GM19452 (cell line): Measurements from ENCODE around the gene EMSY.
"Not testable (repeated sequence)": the region's sequence is repeated elsewhere in the genome, so short reads cannot be mapped to it uniquely, and the experiment has no call there.

Source experiments
- ATAC-seq: cut with Tn5 transposase; IDR thresholded peaks from one replicate; pipeline ENCODE4 v1.9.1; 2021; ENCODE audit not compliant: unreplicated experiment

EMSY gene

GRCh38 chr11:76568139-76568538 is 123.3 kb downstream of the EMSY start:
- ATAC-seq, result no peak

DNA sequence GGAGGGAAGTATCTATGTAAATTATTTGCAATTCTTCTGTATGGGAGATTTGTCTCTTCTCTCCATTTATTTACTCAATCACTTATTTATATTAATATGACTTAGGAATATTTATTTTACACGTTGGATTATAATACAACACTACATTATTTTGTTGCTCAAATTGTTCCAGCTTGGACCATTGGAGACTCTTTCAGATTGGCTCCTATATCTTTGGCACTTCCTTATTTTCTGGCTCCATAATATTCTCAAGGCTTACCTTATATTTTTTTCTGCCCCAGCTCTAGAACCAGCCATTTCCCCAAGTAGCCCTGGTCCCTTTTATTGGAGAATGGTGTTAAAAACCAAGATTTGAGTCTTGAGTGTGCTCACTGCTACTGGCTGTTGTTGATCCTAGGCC is 123.8 kb downstream of the EMSY start:
- no peak for ATAC-seq

GRCh38 chr11:76572181-76572875 is 127.5 kb downstream of the EMSY start:
- ATAC-seq, result not testable (repeated sequence)

- ATAC-seq, result no peak
These were observed 129.6 kb downstream of the EMSY start for GRCh38 chr11:76574406-76574805.

- no peak for ATAC-seq
These were observed 130.1 kb downstream of the EMSY start for GRCh38 chr11:76574879-76575278.

DNA sequence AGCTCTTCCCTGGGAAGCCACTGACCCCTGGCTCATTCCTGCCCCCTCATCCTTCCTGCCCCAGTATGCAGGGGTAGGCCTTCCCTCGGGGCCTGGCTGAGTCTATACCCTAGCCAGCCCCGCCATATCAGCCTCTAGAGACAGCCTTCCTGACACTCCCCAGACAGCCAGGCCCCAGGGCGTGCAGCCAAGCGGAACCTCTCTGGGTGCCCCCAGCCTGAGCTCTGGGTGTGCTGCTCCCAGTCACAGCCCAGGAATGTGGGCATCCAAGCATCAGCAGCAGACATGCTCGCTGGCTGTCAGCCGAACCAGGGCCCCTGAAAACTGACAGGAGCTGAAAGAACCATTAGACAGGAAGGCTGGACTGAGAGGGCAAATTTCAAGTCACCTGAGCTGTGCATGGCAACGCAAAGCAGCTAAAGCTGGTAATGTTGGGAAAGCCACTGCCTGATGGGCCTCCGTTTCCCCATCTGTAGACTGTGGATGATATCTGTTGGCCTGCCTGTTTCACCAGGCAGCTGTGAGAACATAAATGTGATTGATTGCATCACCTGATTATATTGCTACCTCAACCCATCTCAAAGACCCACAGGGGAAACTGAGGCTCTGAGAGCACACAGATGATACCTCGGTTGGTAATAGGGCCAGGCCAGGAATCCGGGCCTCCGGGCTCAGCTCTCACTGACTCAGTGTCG is 132.6 kb downstream of the EMSY start:
- ATAC-seq, result no peak

DNA sequence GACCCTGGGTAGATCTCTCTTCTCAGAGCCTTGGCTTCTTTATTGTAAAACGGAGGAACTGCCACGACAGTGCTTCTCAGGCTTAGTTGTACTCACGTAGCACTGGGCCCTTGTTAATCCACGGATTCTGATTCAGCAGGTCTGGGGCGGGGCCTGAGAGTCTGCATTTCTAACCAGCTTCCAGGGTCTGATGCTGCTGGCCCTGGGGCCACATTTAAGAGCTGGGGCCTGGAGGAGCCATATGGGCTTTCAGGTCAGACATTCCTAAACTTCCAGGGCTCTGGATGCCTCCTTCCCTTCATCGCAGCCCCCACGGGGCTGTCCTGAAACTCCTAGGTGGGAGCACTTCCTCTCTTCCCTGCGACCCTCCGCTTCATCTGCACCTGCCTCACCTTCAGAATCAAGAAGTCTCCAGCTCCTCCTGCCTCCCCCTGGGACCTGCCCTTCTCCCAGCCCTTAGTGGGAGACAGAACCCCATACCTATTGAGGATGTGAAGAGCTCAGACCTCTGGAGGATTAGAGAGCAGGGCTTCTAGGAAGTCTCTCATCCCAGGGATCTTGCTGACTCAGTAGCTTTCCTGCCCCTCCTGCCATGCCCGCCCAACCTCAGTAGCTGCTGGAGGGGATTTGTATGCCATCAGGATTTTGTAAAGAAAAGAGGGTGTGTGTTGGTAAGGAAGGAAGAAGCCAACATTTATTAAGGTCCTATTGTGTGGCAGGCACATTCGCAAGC is 133.3 kb downstream of the EMSY start:
- ATAC-seq, result no peak

DNA sequence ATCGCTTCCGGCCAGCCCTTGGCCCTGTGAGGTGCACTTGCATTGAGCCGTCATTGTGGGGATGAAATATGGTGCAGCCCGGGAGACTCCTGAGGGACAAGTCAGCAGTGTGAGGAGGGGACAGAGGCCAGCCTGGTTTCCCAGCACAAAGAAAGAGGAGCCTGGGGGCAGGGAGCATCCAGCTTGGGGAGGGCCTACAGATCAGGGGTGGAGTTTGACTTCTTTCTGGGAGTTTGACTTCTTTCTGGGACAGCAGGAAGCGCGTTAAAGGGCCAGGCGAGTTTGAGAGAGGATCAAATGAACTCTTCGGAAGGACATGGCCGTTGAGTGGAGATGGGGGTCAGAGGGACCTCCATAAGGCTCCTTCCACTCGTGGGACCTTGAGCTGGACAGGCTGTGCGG is 133.8 kb downstream of the EMSY start:
- ATAC-seq, result no peak

DNA sequence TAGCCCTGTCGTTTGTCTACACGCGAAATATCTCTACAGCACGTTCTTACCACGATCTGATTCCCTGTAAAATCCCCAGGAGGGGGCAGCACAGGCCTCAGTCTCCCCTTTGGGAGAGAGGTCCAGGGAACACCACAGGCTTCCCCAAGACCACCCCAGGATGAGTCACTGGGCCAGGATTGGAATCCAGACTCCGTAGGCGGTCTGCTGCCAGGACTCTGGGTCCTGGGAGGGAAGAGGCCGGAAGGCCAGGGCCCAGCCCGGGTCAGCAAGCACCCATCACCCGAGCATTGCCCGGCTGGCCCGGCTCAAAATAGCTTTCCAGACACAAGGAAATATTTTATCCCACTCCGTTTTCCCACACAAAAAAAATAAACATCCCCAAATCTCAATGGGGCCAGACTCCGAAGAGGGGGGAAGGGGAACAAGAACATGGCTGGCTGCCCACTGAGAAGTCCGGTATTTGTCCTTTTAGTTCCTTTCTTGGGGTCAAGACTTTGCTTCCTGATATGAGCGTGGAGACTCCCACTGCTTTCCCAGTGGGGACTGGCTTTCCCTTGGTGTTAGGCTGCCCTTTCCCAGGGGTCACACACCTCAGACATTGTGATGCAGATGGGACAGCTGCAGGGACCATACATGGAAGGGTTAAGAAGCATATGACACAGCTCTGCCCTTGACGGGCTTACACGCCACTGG is 134.4 kb downstream of the EMSY start:
- no peak for ATAC-seq

DNA sequence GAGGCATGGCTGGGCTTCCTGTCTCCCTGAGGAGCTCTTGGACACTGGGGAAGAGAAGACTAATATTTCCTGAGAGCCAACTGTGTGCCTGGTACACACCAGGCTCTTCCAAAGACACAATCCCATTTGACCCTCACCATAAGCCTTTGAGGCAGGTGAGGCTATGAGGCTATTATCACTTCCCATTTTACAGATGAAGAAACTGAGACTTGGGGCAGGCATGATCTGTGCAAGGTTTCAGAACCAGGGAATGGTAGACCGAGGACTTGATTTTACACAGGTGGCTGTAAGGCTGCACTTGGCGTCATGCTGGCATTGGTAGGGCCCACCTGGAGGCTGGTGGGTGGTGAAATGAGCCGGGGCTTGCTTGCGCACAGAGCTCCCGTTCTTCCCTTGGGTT is 134.9 kb downstream of the EMSY start:
- ATAC-seq, result no peak

DNA sequence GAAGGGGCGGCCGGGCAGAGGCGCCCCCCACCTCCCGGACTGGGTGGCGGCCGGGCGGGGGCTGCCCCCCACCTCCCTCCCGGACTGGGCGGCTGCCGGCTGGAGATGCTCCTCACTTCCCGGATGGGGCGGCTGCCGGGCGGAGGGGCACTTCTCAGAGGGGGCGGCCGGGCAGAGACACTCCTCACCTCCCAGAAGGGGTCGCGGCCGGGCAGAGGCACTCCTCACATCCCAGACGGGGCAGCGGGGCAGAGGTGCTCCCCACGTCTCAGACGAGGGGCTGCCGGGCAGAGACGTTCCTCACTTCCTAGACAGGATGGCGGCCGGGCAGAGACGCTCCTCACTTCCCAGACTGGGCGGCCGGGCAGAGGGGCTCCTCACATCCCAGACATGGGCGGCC is 137.7 kb downstream of the EMSY start:
- not testable (repeated sequence) for ATAC-seq

GRCh38 chr11:76587820-76588454 is 143.1 kb downstream of the EMSY start:
- ATAC-seq, result no peak

DNA sequence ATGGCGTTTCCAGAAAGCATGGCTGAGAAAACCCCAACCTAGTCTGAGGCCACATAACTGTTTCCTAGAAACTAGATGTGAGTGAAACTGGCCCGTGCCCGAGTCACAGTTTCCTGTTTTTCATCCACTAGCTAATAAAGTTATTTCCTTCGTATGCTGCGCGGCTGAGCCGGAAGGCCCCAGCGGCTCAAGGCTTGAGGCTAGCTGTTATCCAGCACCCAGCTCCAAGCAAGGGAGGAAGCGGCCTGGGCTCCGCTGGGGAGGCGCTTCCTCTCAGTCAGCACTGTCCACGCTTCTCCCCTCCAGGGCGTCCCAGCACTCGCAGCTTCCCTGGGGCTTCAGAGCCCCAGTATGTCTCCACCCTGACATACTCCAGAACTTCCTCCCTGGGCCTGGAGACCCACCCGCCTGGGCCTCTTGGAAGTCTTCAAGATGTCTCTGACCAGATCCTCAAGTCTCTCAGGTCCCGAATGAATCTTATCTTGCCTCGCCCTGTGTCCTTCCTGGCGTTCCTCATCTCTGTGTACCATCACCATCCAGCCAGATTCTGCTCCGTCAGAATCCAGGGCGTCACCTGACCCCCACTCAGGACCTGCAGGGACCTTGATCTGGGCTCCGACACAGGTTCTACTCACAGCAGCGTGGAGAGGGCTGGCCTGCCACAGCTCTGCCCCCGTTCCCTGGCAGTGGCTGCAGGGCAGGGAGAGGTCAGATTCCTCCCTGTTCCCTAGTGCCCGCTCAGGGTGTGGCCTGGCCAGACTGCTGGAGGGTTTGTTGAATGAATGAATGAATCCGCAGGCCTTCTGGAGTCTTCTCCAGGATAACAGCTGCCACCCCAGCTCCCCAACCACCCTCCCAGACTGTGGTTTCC is 143.9 kb downstream of the EMSY start:
- no peak for ATAC-seq

- ATAC-seq, result no peak
These were observed 144.7 kb downstream of the EMSY start for GRCh38 chr11:76589477-76589876.

DNA sequence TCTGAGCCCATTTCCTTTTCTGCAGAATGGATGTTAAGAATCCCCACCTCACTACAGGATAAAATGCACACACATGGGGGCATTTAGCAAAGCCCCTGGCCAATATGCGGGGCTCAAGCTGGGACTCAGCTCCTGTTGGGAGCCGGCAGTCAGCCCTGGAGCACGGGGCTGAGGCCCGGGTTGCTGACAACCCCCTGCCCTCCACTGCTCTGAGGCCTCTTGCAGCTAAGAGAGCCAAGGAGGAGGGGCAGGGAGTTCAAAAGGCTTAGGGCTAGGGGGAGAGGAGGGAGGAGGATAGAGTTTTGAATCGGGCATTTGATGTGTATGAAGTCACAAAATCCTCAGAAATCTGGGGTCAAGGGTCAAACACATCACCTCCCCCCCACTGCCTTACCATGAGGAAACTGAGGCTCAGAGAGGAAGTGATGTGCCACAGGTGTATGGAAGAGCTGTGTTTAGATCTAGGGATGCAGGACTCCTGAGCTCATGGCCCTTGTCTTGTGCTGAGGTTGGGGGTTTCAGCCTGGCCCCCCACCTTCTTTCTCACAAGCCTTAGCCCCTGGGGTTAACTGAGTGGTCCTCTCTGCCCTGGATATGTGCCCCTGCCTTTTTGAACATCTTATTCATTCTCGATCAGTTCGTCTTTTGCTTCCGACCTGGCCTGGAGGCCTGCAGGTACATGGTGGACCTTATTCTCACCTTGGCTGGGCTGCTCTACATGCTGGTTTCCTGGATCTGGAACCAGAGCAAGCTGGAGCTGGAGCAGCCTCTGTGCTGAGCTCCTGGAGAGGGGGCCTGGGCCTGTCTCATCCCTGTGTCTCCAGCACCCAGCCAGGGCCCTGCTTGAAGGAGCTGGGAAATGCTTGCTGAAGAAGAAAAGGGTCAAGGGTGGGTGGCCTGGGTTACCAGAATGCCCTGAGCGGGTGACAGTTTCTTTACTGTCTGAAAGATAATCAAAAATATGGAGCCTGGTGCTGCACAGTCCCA is 145.4 kb downstream of the EMSY start:
- no peak for ATAC-seq

DNA sequence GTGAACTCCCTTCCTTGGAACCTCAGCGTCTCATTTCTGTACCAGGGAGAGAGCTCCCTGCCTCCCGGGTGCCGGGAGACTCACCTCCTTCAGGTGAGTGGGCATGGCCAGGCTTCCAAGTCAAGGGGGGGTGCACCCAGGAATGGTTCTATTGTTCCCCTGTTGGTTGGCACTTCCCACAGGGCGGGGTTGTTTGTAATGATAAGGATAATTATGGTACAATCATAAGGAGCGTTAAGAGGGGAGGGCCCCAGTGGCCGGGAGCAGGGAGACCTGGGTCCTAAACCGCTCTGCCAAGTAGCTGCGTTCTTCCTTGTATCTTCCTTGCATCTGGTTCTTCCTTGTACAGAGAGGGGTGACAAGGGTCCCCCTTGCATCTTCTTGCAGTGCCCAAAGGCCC is 146.6 kb downstream of the EMSY start:
- ATAC-seq, result no peak

DNA sequence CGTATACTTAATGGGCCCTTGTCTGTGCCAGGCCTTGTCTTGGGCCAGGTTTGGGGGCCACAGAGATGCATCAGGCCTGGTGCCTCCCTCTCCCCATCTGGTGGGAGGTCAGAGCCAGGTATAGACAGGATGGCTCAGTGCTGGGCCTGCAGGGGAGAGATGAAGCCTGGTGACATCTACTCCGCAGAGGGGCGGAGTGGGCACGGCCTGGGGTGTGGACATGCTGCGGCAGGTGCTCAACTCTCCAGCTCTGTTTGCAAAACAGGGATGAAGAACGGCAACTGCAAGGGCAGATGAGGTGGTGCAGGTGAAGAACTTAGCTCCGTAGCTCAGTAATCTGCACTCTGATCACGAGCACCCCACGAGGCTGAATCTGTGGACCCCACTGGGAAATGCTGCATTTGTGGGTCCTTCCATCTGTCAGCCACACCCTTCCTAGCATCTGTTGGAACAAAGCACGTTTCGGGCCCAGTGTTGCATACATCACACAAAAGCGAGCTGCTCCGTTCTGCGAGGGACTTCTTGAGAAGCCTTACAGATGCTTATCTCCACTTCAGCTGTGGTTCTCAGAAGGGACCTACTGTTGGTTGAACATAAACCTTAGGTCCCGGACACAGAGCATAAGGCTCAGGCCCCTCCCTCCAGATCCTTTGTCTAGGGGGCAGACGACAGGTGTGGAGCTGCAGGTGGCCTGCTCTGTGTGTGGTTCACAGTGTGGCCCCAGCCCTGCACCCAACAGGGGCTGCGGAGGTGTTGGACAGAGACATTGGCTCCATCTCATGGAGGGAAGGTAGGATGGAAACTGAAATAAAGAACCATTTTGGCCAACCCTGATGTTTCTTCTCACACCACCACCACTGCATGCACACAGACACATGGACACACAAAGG is 147.5 kb downstream of the EMSY start:
- no peak for ATAC-seq

- ATAC-seq, result no peak
These were observed 148.1 kb downstream of the EMSY start for GRCh38 chr11:76592961-76593360.
